ENCODE data around the gene FCER2.

The FCER2 gene

GRCh38 chr19:7699417-7700401 is 2.2 kb downstream of the FCER2 start:
- no peak for DNase-seq

GRCh38 chr19:7699003-7699402 is 2.9 kb downstream of the FCER2 start:
- no peak for DNase-seq

DNA sequence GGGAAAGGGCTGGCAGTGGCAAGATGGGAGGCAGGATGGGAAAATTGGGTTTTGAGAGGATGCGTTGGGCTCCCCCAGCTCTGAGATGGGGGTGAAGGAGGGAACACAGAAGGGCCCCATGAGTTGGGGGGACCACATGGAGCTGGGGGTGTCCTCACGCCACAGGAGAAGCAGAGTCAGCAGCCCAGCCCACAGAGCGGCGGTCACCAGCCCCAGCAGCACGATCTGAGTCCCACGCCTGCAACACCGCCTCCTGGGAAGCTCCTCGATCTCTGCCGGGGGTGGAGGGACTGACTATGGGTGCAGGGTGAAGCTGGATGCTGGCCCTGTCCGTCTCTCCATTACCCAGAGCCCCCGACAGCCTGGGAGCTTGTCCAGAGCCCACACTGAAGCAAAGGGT is 3.3 kb downstream of the FCER2 start:
- DNase-seq: no peak

DNA sequence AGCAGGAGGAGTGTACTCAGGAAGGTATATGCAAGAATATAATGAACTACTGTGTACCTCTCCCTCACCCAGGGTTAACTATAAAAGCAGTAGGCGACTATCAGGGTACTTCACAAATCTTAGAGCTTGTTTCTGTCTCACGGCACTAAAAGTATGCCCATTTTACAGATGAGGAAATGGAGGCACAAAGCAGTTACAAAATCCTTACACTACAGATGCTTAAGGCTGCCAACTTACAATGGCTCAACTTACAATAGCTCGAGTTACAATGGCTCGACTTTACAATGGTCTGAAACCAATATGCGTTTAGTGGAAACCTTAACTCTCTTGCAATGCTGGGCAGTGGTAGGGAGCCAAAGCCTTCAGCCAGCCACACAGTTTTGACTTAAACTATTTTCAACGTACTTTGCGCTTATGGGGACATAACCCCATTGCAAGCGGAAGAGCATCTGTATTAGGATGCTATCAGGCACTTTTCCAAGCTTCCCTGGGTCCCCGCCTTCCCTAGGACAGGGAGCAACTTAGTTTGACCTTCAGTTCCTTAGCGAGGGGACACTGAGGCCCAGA is 4.1 kb downstream of the FCER2 start:
- no peak for DNase-seq

GRCh38 chr19:7694499-7694898 is 7.4 kb downstream of the FCER2 start:
- no peak for DNase-seq

DNA sequence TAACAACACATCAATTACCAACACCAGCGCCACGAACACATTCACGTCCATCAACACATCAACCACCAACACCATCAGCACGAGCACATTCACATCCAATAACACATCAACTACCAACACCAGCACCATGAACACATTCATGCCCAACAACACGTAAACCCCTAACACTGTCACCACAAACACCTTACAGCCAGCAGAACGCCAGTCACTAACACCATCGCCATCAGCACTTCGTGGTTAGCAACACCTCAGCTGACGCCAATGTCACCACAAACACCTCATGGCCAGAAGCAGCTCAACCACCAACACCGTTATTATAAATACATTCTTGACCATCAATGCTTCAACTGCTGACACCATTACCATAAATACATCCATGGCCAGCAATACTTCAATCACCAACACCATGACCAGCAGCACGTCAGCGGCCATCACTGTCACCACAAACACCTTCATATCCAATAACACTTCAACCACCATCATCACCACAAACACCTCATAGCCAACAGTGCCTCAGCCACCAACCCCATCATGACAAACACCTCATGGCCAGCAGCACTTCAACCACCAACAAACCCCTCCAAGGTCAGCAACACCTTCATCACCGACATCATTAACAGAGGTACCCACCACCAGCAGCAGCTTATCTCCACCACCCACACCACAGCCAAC is 9.4 kb downstream of the FCER2 start:
- no peak for DNase-seq

- no peak for DNase-seq
These were observed 10.4 kb downstream of the FCER2 start for GRCh38 chr19:7691497-7691896.

GRCh38 chr19:7690779-7691258 is 11.1 kb downstream of the FCER2 start:
- no peak for DNase-seq

DNA sequence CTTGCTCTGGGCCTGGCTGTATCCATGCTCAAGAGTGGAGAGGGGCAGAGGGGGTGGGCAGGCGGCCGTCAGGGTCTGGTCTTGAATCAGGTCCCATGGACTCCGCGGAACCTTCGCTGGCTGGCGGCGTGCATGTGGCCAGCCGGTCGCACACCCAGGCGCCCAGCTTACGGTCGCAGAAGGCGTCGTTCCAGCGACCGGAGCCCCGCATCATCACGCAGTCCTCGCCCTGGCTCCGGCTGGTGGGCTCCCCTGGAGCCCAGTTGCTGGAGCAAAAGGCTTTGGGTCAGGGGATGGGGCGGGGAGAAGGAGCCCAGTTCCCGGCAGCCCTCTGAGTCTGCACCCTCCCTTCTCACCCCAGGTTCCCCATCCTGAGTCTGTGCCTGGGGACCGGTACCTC is 12.8 kb downstream of the FCER2 start:
- DNase-seq: no peak

DNA sequence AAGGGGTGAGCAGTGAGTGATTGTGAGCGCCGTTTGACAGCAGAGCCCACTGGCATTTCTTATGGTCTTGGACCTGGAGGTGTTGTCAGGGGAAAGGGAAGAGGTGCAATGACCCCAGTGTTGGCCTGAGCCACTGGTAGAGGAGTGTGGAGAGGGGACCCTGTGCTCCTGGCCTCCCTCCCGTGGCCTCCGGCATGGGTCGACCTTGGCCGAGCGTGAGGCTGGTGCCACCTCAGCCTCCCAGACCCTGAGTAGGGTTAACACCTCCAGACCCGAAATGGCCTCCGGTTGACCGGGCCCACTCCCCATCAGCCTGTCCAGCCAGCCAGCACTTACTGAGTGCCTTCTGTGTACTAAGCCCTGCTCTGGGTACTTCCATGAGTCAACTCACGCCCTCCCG is 14.8 kb downstream of the FCER2 start:
- DNase-seq: no peak

DNA sequence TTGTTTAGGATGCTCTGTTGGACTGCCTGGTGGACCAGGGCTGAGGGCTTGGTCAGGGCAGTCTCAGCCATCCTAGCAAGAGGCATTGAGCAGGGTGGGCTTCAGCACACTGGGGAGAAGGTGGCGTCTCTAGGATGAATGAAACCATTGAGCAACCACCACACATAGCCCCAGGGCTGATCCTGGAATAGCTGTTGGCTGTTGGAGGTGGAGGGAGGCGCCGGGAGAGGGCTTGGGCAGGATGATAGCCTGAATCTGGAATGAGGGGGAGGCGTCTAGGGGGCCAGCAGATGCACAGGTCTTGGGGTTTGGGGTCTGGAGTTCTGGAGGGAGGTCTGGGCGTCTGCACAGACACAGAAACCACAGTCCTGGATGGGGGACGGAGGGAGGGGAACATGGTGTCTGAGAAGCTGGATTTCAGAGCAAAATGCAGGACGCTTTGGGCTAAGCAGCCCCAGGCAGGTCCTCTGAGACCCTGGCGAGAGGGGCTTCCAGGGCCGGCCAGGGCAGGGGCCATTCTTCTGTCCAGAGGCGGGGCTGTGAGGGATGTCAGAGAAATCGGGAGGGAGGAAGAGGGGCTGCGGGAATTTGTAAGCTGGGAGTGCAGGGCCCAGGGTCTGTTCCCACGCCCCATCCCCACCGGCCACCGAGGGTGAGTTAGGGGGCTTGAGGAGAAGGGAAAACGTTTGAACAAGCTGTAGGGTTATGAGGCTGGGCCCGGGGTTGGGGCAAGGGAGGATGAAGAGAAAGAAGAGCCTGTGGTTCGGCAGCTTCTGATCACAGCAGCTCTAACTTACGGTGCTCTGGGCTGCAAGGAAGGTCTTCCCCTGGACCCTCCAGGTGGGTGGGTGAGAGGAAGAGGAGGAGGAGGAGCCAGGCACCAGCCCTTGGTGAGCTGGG is 16.1 kb downstream of the FCER2 start:
- DNase-seq: no peak

- DNase-seq: no peak
These were observed 19.6 kb downstream of the FCER2 start for GRCh38 chr19:7682175-7682855.

DNA sequence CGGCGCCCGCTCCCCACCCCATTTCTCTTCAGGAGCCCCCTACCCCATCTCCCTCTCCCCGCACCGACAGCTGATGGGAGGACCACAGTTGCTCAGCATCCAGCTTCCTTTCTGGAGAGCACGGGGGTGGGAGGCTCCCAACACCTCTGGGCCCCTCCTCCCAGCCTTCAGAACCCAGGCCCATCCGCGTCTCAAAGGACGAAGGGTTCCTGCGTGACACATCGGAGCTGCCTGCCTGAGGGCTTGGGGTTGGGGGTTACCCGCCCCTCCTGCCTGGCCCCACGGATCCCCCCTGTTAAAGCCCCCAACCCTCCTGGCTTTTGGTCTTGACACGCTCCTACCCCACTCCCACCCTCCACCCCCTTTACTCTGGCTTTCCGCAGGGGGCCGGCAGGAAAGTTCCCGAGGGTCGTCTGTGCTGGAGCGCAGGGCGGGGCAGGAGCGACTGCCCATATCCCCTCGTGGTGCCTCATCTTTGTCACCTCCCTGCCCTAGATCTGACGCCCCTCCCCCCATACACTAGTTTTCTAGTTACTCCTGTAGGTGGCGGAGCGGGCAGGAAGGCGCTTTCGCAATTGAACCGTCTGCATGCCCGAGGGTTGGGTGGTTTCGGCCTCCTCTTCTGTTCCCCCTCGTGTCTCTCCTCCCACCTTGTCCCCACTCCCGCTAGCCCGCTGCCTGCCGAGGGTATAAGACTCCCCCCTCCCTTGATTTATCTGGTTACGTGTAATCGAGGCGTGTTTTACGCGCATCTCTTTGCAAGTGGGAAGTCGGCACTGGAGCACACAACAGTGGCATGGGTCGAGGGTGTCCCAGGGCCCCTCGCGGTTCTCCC is 20.4 kb downstream of the FCER2 start:
- DNase-seq: peak in 1 of 2 experiments; percentile 20

GRCh38 chr19:7680606-7681339 is 21.2 kb downstream of the FCER2 start, which contains the start of gene TRAPPC5:
TRAPPC5 (plus strand) TSS chr19:7680833; CDS start chr19:7682254, 1,421 bp downstream.
- DNase-seq: peak; percentile 72 to 80

DNA sequence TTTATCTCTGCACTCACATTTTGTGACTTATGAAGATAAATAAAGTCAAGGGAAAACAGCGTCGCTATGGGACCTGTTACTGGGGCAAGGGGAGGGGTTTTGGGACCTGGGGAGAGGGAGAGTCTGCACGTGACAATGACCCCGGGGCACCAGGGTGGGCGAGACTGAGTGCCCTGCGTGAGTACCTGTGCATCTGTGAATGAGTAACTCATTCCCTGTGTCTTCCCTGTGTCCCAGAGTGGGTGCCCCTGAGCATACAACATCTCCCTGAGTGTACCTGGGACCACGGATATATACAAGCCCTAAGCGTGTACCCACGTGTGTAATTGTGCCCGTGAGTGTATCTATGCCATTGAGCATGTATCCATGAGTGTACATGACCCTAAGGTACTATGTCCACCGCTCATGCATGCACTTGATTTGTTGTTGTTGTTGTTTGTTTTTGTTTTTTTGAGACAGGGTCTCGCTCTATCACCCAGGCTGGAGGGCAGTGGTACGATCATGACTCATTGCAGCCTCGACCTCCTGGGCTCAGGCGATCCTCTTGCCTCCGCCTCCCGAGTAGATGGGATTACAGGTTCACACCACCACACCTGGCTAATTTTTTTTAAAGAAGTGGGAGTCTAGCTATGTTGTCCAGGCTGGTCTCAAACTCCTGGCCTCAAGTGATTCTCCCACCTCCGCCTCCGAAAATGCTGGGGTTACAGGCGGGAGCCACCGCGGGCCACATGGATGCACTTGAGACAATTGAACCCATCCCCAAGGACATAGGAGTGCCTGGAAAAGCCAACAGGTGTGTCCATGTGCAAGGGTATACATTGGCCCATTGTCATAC is 21.9 kb downstream of the FCER2 start:
- DNase-seq: no peak

DNA sequence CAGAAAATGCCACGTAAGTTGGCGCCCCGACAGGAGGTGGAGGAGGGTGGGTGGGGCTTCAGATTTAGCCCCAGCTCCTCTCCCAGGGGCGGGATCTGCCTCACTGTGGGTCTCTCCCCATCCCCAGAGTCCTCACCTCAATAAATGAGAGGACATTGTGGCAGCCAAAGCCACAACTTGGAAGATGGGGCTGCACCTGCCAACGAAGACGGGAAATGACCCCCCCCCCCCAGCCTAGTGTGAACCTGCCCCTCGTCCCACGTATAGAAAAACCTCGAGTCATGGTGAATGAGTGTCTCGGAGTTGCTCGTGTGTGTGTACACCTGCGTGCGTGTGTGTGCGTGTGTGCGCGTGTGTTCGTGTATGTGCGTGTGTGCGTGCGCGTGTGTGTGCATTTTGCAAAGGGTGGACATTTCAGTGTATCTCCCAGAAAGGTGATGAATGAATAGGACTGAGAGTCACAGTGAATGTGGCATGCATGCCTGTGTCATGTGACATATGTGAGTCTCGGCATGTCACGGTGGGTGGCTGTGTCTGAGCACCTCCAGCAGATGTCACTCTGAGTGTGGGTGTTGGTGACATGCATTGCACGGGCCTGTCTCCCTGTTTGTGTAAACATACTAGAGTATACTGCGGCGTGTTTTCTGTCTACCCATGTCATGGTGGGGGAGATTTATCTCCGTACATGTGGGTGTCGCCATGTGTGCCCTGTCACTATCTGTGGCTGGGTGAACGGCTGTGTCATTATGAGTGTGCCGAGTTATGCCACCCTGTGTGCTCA is 22.8 kb downstream of the FCER2 start:
- peak in 1 of 2 experiments; percentile 3 for DNase-seq

- DNase-seq: no peak
These were observed 24.1 kb downstream of the FCER2 start for GRCh38 chr19:7677669-7678311.

- DNase-seq: no peak
These were observed 25.1 kb downstream of the FCER2 start, which contains the start of gene MCEMP1 for GRCh38 chr19:7676854-7677253. MCEMP1 (plus strand) TSS chr19:7677090; CDS start chr19:7677121, 31 bp downstream.

Data from NCI-H2081 (cell line).